MM.1S (cell line): ENCODE results near the gene KRTAP10-9.

Source experiments
- CTCF ChIP-seq: fragments of 300-600 bp; sonication (generic); IDR thresholded peaks from 2 replicates; pipeline ENCODE4 v1.5.1; 2016; ENCODE audit warnings: antibody characterized with exemption, low read length, mixed read lengths
- EZH2 ChIP-seq: fragments of 300-600 bp; sonication (generic); optimal IDR thresholded peaks from 2 replicates; pipeline ENCODE3; 2017; ENCODE audit warnings: low read depth, mild to moderate bottlenecking, antibody characterized with exemption, low read length, mixed read lengths

GRCh38 chr21:44615911-44616590 is 10.8 kb upstream of the KRTAP10-9 start:
- TF ChIP-seq CTCF, result no peak
- no peak for TF ChIP-seq EZH2
